Activated T-helper 17 cell treated with anti-CD3 and anti-CD28 coated beads, Interleukin-2, amount 50 U/mL, for 72 hours (primary cell): ENCODE data around the gene FGFBP2. TPM values are rescaled to one million over a fixed set of nuclear protein-coding genes. Genes with fewer than 3 reads are reported as not detected.

Source experiments
- total RNA-seq, 2 donors: library from RNA; stranded (reverse); gene quantifications; one replicate each; pipeline ENCODE4 v1.2.3, GENCODE V29; 2022

FGFBP2 gene
- total RNA-seq, 2 donors from 2014 or later: 0.22 to 2.2 TPM

Other genes with a start within 250 kb of the FGFBP2 start
- gene CD38, start 184.8 kb downstream of the FGFBP2 start, total RNA-seq: 1 to 10 TPM; 3.0 to 3.9 TPM
- not detected for gene FGFBP1, start 24.4 kb downstream of the FGFBP2 start, total RNA-seq
- gene PROM1, start 120.8 kb upstream of the FGFBP2 start, total RNA-seq: under 1 TPM in 1 of 2 donors, not detected in 1; 0.26 TPM